Astrocyte (in vitro differentiated cells and primary cell): ENCODE measurements around the gene SUMO3. TPM values are rescaled to one million over a fixed set of nuclear protein-coding genes. Genes with fewer than 3 reads are reported as not detected.
A peak's percentile ranks its signal among the peaks of the same experiment; 100 is the strongest.

ENCODE experiments used
- DNase-seq: peaks from one replicate; pipeline ENCODE4 v3.0.0-alpha.2; 2010; ENCODE audit warnings: low read depth
- FAIRE-seq: peaks from 2 replicates; lab custom pipeline; 2011; peaks lifted over from hg19 to GRCh38; lab: Jason Lieb, UNC
- H2AFZ ChIP-seq: 2 replicates; pipeline ENCODE4 v1.6.0; 2012; ENCODE audit warnings: low read depth, low read length, inconsistent platforms
- H3K27ac ChIP-seq: 2 replicates; pipeline ENCODE4 v1.5.1; 2011; ENCODE audit warnings: low read depth, low read length, inconsistent platforms
- H3K27me3 ChIP-seq: 2 replicates; pipeline ENCODE4 v1.6.0; 2011; ENCODE audit warnings: low read length, inconsistent platforms; ENCODE audit not compliant: insufficient read depth
- H3K36me3 ChIP-seq: 2 replicates; pipeline ENCODE4 v1.5.1; 2011; ENCODE audit warnings: low read length, inconsistent platforms; ENCODE audit not compliant: insufficient read depth
- H3K4me1 ChIP-seq: 2 replicates; pipeline ENCODE4 v1.5.1; 2011; ENCODE audit warnings: low read length, inconsistent platforms; ENCODE audit not compliant: insufficient read depth
- H3K4me2 ChIP-seq: 2 replicates; pipeline ENCODE4 v1.6.0; 2012; ENCODE audit warnings: low read length, inconsistent platforms
- H3K4me3 ChIP-seq: 2 replicates; pipeline ENCODE4 v1.5.1; 2011; ENCODE audit warnings: low read depth, mild to moderate bottlenecking, low read length, inconsistent platforms; ENCODE audit not compliant: insufficient read depth
- H3K79me2 ChIP-seq: 2 replicates; pipeline ENCODE4 v1.6.0; 2012; ENCODE audit warnings: mild to moderate bottlenecking, low read length, inconsistent platforms; ENCODE audit not compliant: insufficient read depth
- H3K9ac ChIP-seq: 2 replicates; pipeline ENCODE4 v1.6.0; 2012; ENCODE audit warnings: mild to moderate bottlenecking, low read length, inconsistent platforms
- H3K9me3 ChIP-seq: 2 replicates; pipeline ENCODE4 v1.5.1; 2012; ENCODE audit warnings: low read depth, mild to moderate bottlenecking, low read length, inconsistent platforms; ENCODE audit not compliant: insufficient read depth
- H4K20me1 ChIP-seq: 2 replicates; pipeline ENCODE4 v1.6.0; 2012; ENCODE audit warnings: low read length, inconsistent platforms; ENCODE audit not compliant: insufficient read depth
- H3K27ac Mint-ChIP-seq: one replicate; pipeline ENCODE4 v1.8.0; 2021; ENCODE audit warnings: mild to moderate bottlenecking, mixed read lengths; ENCODE audit not compliant: unreplicated experiment
- H3K27me3 Mint-ChIP-seq: one replicate; pipeline ENCODE4 v1.8.0; 2021; ENCODE audit warnings: low read depth, mixed read lengths; ENCODE audit not compliant: unreplicated experiment
- H3K36me3 Mint-ChIP-seq: one replicate; pipeline ENCODE4 v1.8.0; 2021; ENCODE audit warnings: low read depth, mixed read lengths; ENCODE audit not compliant: unreplicated experiment
- H3K4me1 Mint-ChIP-seq: one replicate; pipeline ENCODE4 v1.8.0; 2021; ENCODE audit warnings: low read depth, mixed read lengths; ENCODE audit not compliant: unreplicated experiment
- H3K4me3 Mint-ChIP-seq: one replicate; pipeline ENCODE4 v1.8.0; 2021; ENCODE audit warnings: mild to moderate bottlenecking, moderate library complexity, mixed read lengths; ENCODE audit not compliant: unreplicated experiment
- H3K9me3 Mint-ChIP-seq: one replicate; pipeline ENCODE4 v1.8.0; 2021; ENCODE audit warnings: mild to moderate bottlenecking, mixed read lengths; ENCODE audit not compliant: unreplicated experiment
- CTCF ChIP-seq: IDR thresholded peaks from 2 replicates; pipeline ENCODE4 v1.5.1; 2011; ENCODE audit warnings: low read depth, mild to moderate bottlenecking, inconsistent platforms, low read length, moderate library complexity; ENCODE audit not compliant: insufficient read depth
- EZH2 ChIP-seq: IDR thresholded peaks from 2 replicates; pipeline ENCODE4 v1.6.1; 2012; ENCODE audit warnings: mild to moderate bottlenecking, low read length, inconsistent platforms; ENCODE audit not compliant: insufficient read depth
- total RNA-seq: library from RNA; stranded (reverse); gene quantifications from 2 replicates; pipeline ENCODE4 v1.2.1, GENCODE V29; 2021

SUMO3 gene
- total RNA-seq, 1 donor from 2014 or later = 83.5 TPM

- Mint-ChIP-seq H3K9me3 (no peaks in the 10 kb centered on the region), H3K27ac (no peak overlapping the region), H3K36me3 (peaks cover 17% of the 10 kb centered on the region), H3K4me1 (peaks cover 4% of the 10 kb centered on the region), H3K27me3 (no peaks in the 10 kb centered on the region), H3K4me3 (no peak overlapping the region)
- Histone ChIP-seq H3K27me3 (no peaks in the 10 kb centered on the region), H3K79me2 (peaks cover 92% of the 10 kb centered on the region), H3K36me3 (peaks cover 6% of the 10 kb centered on the region), H2AFZ (no peak overlapping the region), H3K9me3 (no peaks in the 10 kb centered on the region), H3K4me1 (no peaks in the 10 kb centered on the region), H3K9ac (no peak overlapping the region), H3K27ac (no peak overlapping the region), H4K20me1 (peaks cover 79% of the 10 kb centered on the region), H3K4me2 (no peak overlapping the region), H3K4me3 (no peak overlapping the region)
- DNase-seq (no peak), FAIRE-seq (no peak)
- TF ChIP-seq EZH2 = no peak
- no peak for TF ChIP-seq CTCF
These were observed 27.5 kb downstream of the SUMO3 start for GRCh38 chr21:44790368-44790767.

- Histone ChIP-seq H2AFZ (no peak overlapping the region), H3K79me2 (peaks cover 92% of the 10 kb centered on the region), H3K4me3 (no peak overlapping the region), H3K9ac (no peak overlapping the region), H3K4me2 (peak overlapping the region; percentile 7), H3K27me3 (no peaks in the 10 kb centered on the region), H3K9me3 (no peaks in the 10 kb centered on the region), H3K4me1 (no peaks in the 10 kb centered on the region), H3K27ac (no peak overlapping the region), H3K36me3 (peaks cover 6% of the 10 kb centered on the region), H4K20me1 (peaks cover 81% of the 10 kb centered on the region)
- TF ChIP-seq CTCF (no peak), EZH2 (no peak)
- Mint-ChIP-seq H3K4me3 (no peak overlapping the region), H3K27me3 (no peaks in the 10 kb centered on the region), H3K4me1 (peaks cover 4% of the 10 kb centered on the region), H3K36me3 (peaks cover 22% of the 10 kb centered on the region), H3K9me3 (no peaks in the 10 kb centered on the region), H3K27ac (no peak overlapping the region)
- no peak for FAIRE-seq
- DNase-seq = peak; percentile 80
These were observed 28.0 kb downstream of the SUMO3 start for GRCh38 chr21:44789880-44790279.

GRCh38 chr21:44785620-44786335, 32.1 kb downstream of the SUMO3 start:
- FAIRE-seq (no peak), DNase-seq (peak; percentile 70)
- Mint-ChIP-seq H3K27me3 (no peaks in the 10 kb centered on the region), H3K4me1 (no peaks in the 10 kb centered on the region), H3K27ac (no peak overlapping the region), H3K9me3 (no peaks in the 10 kb centered on the region), H3K4me3 (no peak overlapping the region), H3K36me3 (peaks cover 18% of the 10 kb centered on the region)
- peaks cover 89% of the 10 kb centered on the region for H3K79me2 ChIP-seq
- H3K4me2 ChIP-seq = no peak overlapping the region
- no peak overlapping the region for H3K4me3 ChIP-seq
- TF ChIP-seq EZH2 (no peak), CTCF (no peak)
- peaks cover 6% of the 10 kb centered on the region for H3K36me3 ChIP-seq
- no peak overlapping the region for H3K27ac ChIP-seq
- H3K9ac ChIP-seq = no peak overlapping the region
- no peaks in the 10 kb centered on the region for H3K9me3 ChIP-seq
- no peaks in the 10 kb centered on the region for H3K4me1 ChIP-seq
- H2AFZ ChIP-seq = no peak overlapping the region
- peaks cover 78% of the 10 kb centered on the region for H4K20me1 ChIP-seq
- H3K27me3 ChIP-seq = no peaks in the 10 kb centered on the region
